Measurements from ENCODE around the gene TMX4.

DNA sequence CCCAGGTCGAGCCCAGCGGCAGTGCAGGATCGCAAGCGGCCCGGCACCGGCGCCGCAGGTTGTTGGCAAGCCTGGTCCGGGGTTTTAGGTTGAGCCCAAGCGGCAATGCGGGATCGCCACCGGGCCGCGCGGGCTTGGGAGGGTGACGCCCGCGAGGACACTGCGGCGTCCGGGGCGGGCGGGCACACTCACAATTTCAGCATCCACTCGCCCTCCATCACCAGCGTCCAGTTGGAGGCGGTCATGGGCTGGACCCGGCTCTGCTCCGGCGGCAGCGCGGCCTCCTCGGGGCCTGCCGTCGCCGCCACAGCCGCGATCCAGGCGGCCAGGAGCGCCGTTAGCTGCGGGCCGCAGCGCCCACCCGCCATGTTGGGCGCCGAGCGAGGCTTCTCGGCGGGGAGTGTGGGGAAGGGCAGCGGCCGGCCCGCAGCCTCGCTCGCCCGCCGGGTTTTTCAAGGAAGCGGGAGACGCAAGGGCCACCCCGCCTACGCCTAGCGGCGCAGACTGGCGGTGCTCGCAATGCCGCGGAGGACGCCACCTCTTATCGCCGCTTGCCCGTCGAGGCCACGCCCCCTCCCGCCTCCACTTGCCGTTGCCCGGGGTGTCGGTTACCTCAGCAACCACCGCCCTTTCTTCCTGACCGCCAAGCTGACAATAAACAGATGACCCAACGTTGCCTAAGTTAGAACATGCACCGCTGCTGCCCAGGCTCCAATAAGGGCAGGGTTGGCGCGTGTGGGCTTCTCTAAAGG is at the start of gene TMX4:
- TF ChIP-seq POLR2AphosphoS5 (IDR thresholded peaks at IDR 0.05; ENCODE audit: low read depth) = peak; percentile 67
- TF ChIP-seq CTCF (conservative IDR thresholded peaks at IDR 0.05; ENCODE audit: low read depth in 2 of 2) = peak in 1 of 2 experiments; percentile 35; a peak in 3 of 4 replicates
- TF ChIP-seq EZH2 (IDR thresholded peaks at IDR 0.05; ENCODE audit: low read depth, unreplicated experiment) = no peak

Data from GM23338 (cell line).